CD4-positive, alpha-beta T cell treated with Interleukin-4 for 1 hour (primary cell): ENCODE data around the gene MDFI.

ENCODE experiments used
- DNase-seq, 2 donors: peaks; one replicate each; pipeline ENCODE4 v3.0.0-alpha.2; 2020 to 2022

Gene MDFI

GRCh38 chr6:41635365-41635764 is 2.9 kb upstream of the MDFI start:
- no peak for DNase-seq

- no peak for DNase-seq
Observed at GRCh38 chr6:41636833-41637193, 1.5 kb upstream of the MDFI start.

GRCh38 chr6:41637194-41638001 is 870 bp upstream of the MDFI start:
- no peak for DNase-seq

DNA sequence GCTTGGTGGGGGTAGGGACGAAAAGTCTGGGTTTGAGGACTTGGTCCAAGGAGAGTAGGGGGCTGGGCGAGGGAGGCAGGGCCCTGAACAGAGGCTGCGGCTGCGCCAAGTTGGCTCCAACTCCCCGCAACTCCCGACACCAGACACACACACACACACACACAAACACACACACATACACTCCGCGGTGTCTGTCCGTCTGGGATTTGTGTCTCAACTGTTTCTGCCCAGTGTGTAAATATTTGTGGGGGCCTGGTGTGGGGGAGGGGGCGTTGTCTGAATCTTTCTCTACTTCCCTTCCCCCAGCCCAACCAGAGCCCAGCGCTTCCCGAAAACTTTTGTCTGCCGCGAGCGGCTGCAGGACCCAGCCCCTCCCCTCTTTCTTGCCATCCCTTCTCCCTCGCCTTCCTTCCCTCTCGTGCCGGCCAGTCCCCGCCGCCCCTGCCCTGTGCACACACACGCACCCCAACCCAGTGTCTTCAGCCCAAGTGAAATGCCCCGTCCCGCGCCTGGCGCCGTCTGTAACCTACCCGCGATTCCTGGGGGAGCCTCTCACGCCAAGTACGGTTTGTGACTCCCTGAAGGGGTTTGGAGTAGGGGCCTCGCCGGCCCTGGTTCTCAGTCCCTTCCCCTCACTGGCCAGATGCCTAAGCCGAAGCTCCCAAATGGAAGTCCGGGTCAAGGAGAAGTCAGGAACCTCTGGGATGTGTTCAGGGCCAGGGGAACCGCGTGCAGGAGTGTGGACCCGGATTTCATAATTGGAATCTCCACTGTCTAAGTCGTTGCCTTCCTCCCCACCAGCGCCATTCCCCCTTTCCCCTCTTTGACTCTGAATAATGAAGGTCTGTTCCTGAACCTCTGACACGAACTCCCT is 904 bp downstream of the MDFI start:
- DNase-seq = no peak

DNA sequence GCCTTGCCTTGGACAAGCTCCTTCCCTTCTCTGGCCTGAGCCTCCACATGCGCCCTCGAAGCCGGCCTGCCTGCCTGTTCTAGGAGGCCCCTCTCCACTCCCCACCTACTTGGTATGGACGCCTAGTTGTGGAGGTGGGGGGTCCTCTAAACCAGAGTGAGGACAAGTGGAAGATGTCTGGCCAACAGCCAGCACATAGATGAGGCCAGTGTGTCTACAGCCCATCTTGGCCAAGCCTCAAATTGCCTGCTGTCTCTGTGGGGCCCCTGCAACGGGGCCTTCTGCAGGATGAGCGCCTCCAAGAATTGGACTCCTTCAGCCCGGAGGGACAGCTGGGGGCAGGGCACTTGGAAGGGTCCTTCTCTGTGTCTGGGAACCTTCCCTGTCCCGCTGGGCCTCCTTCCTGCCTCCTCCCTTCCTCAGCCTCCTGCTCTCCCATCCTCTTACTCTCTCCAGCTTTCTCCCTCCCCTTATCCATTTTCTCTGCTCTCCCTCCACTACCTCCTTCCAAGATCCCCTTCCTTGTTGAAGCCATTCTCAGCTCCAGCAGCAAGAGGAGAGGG is 1.6 kb downstream of the MDFI start:
- no peak for DNase-seq

- DNase-seq = no peak
Observed at GRCh38 chr6:41640426-41640825, 2.2 kb downstream of the MDFI start.

- DNase-seq = no peak
Observed at GRCh38 chr6:41641352-41641925, 3.2 kb downstream of the MDFI start.

- no peak for DNase-seq
Observed at GRCh38 chr6:41642090-41642959, 4.1 kb downstream of the MDFI start.

GRCh38 chr6:41642960-41643898 is 5.0 kb downstream of the MDFI start:
- no peak for DNase-seq

DNA sequence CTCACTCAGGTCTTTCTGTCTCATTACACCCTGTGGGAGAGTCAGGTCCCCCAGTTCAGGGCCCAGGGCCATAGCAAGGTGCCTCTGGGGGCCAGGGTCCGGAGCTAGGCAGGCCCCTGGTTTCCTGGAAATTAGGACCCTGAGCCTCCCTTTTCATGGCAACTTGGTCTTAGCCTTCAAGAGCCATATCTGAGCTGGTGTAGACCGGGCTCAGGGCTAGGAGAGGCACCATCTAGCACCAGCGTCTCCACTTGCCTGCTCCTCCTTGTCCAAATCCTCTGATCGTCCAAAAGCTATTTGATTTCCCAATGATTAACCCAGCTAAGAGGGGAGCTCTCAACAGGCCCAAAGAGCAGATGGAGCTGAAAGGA is 5.6 kb downstream of the MDFI start:
- no peak for DNase-seq

DNA sequence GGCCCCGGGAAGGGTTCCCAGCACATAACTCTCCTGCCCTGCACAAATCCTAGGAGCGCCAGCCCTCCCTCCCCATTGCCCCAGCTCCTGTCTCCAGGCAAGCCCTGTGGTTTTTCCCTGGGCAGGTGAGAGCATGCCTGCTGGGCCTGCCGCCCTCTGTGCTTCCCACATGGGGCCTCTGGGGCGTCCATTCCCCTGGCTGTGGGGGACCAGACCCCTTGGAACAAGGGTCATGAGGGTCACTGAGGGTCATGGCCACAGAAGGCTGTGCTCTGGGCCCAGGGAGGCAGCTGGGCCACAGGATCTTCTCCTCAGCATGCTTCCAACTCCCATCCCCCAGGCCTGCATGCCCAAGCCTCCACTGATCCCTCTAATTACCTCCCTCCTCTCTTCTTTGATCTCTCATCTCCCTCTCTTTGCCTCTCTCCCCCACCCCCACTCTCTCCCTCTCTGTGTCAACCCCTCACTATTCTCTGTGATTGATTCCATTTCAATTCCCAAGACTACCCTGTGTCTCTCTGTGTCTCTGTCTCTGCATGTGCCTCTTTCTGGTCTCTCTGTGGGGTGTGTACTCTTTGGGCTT is 6.1 kb downstream of the MDFI start:
- DNase-seq = no peak

DNA sequence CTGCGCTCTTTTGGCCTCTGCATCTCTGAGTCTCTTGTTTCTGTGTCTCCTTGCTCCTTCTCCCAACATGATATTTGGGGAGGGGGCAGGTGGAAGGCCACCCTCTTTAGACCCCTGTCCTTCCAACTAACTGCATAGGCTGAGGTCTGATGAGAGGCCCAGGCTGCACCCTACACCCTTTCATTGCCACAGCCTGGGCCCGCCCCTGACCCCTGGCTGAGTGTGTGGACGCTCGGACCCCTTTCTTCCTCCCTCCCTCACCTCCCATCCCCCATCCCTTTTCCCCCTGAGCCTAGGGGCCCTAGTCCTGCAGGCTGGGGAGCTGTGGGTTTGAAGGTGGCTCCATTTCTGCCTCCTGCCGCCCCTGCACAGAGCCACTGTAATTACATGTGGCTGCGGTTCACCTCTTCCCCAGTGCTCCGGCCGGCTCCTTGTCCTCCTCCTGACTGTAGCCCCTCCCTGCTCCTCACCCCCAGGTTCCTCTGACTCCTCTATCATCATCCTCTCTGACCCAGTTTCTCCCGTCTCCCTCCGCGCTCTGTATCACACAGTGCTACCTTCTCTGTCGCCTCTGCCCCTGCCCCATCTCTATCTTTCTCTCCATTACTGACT is 6.8 kb downstream of the MDFI start:
- DNase-seq = no peak

GRCh38 chr6:41646026-41646795 is 7.9 kb downstream of the MDFI start:
- DNase-seq = no peak

- no peak for DNase-seq
Observed at GRCh38 chr6:41647061-41647511, 8.8 kb downstream of the MDFI start.

GRCh38 chr6:41648070-41648585 is 9.9 kb downstream of the MDFI start:
- DNase-seq = no peak

- no peak for DNase-seq
Observed at GRCh38 chr6:41648921-41649320, 10.7 kb downstream of the MDFI start.

GRCh38 chr6:41649596-41649995 is 11.3 kb downstream of the MDFI start:
- DNase-seq = no peak

DNA sequence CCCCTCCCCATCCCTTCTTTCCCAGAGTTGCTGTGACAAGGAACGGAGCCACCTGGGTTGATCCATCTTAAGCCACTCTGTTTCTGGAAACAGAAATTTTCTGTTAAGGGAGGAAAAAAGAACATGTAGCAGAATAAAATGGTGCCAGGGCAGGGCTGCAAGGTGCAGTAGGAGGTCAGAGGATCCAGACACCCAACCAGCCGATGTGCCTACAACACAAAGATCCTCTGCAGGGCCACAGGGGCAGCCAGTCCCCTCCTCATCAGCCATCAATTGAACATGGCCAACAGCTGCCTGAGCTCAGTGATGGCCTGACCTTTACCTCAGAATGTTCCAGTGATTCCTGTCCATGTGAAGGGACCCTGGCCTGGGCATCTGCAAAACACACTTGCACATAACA is 11.9 kb downstream of the MDFI start:
- no peak for DNase-seq

DNA sequence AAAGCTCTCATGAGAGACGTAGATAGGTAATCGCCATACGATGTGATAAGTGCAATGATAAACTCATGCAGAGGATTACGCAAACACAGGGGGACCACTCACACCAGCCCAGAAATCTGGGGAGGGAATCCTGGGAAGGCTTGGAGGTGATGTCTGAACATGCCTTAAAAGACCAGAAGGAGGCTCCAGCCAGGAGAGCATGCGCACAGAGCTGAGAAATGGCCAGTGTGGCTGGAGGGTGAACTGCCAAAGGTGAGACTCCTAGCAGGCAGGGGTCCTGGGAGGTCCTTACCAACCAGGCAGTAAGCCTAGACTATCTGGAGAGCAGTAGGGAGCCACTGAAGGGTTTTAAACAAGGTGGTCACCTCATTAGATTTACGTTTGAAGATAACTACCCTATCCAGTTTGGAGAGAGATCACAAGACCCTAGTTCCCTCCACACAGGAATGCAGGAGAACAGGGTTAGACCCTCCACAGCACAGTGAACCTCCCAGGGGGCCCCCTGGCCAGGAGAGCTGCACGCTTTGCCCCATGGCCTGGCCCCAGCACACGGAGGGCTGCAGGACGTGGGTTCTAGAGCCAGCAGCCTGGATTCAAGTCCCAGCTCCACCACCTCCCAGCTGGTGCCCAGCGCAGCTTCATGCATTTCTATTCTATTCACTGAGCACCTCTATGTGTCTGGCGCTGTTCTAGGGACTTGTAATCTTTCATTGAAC is 13.1 kb downstream of the MDFI start:
- no peak for DNase-seq
